Esophagus muscularis mucosa (tissue), 3 donors: Measurements from ENCODE around the gene POP5.

Experiments used
- CTCF ChIP-seq, 3 experiments: fragments of 200-600 bp in 2 of 3; fragments of 450-650 bp in 1 of 3; sonication (generic) in 2 of 3; IDR thresholded peaks; one replicate each; pipeline ENCODE4 v1.5.1; 2017 to 2019; ENCODE audit warnings: antibody characterized with exemption in 3 of 3, mild to moderate bottlenecking in 2 of 3, moderate library complexity in 1 of 3
- POLR2A ChIP-seq: fragments of 450-650 bp; IDR thresholded peaks from one replicate; pipeline ENCODE4 v1.6.1; 2017; ENCODE audit warnings: antibody characterized with exemption, moderate library complexity, mild to moderate bottlenecking, low read depth

GRCh38 chr12:120534203-120534702 is 46.9 kb downstream of the POP5 start, which contains the start of gene RNF10:
- TF ChIP-seq POLR2A (peak; percentile 98), CTCF (IDR thresholded peaks at IDR 0.05) (peak in 1 of 3 experiments; percentile 6)
